Cerebellar cortex (tissue), 1 donor: ENCODE measurements around the gene SLC38A3.

Experiments used
- DNase-seq: peaks from one replicate; pipeline ENCODE4 v3.0.0-alpha.2; 2015; ENCODE audit warnings: low spot score

The SLC38A3 gene

GRCh38 chr3:50267280-50267913 lies 62.3 kb downstream of the SLC38A3 start:
- no peak for DNase-seq

- DNase-seq, result no peak
Observed at GRCh38 chr3:50268276-50268675, 63.2 kb downstream of the SLC38A3 start.

DNA sequence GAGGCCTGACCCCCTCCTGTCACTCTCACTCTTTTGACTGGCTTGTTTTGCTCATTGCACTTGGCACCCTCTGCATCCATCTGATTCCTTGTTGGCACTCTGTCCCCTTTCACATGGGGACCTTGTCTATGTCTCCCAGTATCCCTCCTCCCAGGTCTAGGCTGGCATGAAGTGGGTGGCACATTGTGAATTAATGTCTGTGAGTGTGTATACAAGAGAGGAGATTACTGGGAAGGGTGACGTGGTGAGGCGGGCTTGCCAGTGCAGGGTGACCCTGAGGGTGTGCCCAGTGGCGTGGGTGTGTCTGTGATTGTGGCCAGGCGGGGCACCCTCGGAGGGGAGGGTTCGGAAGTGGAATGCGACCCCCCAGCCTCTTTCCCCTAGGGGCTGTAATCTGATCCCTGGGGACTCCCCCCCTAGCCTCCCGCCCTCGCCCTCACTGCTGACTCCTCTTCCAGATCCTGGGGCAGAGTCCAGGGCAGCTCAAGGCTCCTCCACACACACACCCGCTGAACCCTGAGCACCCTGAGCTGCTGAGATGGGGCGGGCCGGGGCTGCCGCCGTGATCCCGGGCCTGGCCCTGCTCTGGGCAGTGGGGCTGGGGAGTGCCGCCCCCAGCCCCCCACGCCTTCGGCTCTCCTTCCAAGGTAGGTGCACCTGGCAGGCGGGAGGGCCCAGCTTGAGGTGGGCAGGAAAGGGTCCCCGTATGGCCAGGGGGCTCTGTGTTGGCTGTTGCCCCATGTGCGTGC lies 63.8 kb downstream of the SLC38A3 start, which contains the start of gene SEMA3B:
TSS of gene SEMA3B (plus strand) at position 445 of the 749 bp plus-strand sequence. CDS start at position 539, 94 bp downstream.
- no peak for DNase-seq

DNA sequence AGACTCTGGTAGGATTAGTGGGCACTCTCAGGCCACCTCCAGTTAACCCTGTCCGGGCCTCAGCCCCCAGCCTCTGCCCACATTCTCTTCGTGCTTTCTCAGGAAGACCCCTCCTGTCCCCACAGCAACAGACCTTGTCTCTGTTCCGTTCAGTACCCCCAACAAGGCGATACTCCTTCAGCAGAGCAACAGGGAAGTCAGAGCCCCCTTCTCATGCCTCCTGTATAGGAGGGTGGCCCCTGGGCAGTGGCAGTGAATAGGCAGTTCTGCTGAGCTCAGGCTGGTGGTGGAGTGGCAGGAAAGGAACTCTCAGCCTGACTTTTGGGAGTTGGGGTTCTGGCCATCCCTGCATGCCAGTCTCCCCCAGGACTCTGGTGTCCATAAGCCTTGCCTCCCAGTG lies 64.4 kb downstream of the SLC38A3 start:
- no peak for DNase-seq

DNA sequence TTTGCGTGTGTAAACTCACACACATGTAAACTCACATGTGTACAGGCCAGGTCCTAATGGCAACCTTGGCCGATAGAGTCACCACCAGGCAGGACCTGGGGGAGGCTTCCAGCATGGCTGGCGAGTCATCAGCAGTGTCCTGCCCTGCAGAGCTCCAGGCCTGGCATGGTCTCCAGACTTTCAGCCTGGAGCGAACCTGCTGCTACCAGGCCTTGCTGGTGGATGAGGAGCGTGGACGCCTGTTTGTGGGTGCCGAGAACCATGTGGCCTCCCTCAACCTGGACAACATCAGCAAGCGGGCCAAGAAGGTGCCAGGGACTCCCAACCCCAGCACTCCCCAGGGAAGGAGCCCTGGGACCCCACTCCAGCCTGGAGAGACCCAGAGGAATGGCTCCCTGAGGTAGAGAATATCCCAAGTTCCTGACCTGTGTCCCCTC lies 64.9 kb downstream of the SLC38A3 start:
- DNase-seq, result no peak

- no peak for DNase-seq
Observed at GRCh38 chr3:50270422-50271224, 65.6 kb downstream of the SLC38A3 start.
